AG04449 (cell line): Measurements from ENCODE around the gene ZNF429.
"Not testable (repeated sequence)": the region's sequence is repeated elsewhere in the genome, so short reads cannot be mapped to it uniquely, and the experiment has no call there.

ENCODE experiments used
- CTCF ChIA-PET: fragments of 350-600 bp; formaldehyde crosslinking; extraction: SDS; loops from one replicate; lab custom pipeline; 2021; ENCODE audit warnings: antibody characterized with exemption; lab: Yijun Ruan, JAX
- POLR2A ChIA-PET: fragments of 400-600, 350-600 bp; formaldehyde crosslinking; extraction: SDS; loops from one replicate; lab custom pipeline; 2020; ENCODE audit warnings: antibody characterized with exemption, inconsistent platforms; lab: Yijun Ruan, JAX
- DNase-seq: peaks from one replicate; pipeline ENCODE4 v3.0.0-alpha.2; 2010; ENCODE audit warnings: low read depth, low spot score
- H3K4me3 ChIP-seq: 2 replicates; pipeline ENCODE4 v1.5.1; 2011; ENCODE audit warnings: low read depth, mild to moderate bottlenecking, control low read depth, low read length
- TF ChIP-seq, protein P1 (sequence below): IDR thresholded peaks from one replicate; pipeline ENCODE4 v1.5.1; 2011; ENCODE audit warnings: mild to moderate bottlenecking, moderate library complexity, low read length, control low read depth, inconsistent platforms; ENCODE audit not compliant: insufficient read depth; ENCODE audit errors: missing control alignments

Gene ZNF429

DNA sequence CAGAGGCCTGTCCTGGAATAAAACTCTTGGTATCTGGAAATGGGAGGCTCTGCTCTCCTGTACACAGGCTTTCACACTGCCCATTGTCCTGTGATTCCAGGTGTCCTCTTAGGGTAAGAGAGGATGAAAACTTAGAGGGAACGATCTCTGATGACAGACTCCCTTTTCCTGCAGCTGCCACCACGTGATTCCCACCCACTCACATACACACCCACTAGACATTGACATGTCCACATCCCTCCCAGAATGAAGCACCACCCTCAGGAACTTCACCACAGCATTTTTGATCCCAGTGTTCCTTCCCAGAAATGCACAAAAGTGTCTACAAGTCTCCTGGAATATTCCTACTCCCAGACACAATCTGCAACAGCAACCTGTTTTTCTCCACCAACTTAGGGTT, 8.2 kb downstream of the ZNF429 start:
- CTCF ChIA-PET = no interaction called here
- TF ChIP-seq, protein P1, sequence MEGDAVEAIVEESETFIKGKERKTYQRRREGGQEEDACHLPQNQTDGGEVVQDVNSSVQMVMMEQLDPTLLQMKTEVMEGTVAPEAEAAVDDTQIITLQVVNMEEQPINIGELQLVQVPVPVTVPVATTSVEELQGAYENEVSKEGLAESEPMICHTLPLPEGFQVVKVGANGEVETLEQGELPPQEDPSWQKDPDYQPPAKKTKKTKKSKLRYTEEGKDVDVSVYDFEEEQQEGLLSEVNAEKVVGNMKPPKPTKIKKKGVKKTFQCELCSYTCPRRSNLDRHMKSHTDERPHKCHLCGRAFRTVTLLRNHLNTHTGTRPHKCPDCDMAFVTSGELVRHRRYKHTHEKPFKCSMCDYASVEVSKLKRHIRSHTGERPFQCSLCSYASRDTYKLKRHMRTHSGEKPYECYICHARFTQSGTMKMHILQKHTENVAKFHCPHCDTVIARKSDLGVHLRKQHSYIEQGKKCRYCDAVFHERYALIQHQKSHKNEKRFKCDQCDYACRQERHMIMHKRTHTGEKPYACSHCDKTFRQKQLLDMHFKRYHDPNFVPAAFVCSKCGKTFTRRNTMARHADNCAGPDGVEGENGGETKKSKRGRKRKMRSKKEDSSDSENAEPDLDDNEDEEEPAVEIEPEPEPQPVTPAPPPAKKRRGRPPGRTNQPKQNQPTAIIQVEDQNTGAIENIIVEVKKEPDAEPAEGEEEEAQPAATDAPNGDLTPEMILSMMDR = no peak
- DNase-seq = no peak
- no peak overlapping the region for H3K4me3 ChIP-seq
- POLR2A ChIA-PET = no interaction called here

DNA sequence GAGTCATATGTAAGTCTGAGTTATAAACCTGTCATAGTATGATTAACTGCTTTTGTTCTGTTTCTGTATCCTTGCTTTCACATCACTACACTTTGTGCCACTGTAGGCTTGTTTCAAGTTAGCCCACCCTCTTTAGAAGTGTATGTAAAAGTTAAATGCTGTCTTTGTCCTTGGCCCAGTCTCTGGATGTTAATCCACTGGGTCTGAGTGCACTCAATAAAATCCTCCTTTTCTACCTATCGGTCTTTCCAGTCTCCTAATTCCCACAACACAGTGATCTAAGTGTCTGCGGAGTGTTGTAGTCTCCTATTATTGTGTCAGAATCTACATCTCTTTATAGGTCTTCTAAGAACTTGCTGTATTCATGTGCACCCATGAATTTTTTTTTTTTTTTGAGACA, 14.1 kb downstream of the ZNF429 start:
- DNase-seq = no peak
- TF ChIP-seq, protein P1 = no peak
- H3K4me3 ChIP-seq = no peak overlapping the region
- POLR2A ChIA-PET = no interaction called here
- CTCF ChIA-PET = no interaction called here

DNA sequence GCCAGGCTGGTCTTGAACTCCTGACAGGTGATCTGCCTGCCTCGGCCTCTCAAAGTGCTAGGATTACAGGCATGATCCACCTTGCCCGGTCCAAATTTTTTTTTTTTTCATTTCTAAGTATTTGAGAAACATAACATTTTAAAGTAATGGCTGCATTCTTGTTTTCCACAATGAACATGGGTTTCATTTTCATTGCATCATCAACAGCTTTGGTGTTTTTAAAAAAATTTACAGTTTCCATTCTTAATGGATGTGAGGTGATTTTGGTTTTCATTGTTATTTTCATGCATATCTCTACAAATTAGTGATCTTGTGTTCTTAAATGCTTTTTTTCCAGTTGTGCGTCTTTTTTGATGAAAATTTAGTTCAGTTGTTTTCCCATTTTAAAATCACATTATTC, 27.5 kb downstream of the ZNF429 start:
- ChIA-PET POLR2A (no interaction called here), CTCF (no interaction called here)
- no peak for DNase-seq

DNA sequence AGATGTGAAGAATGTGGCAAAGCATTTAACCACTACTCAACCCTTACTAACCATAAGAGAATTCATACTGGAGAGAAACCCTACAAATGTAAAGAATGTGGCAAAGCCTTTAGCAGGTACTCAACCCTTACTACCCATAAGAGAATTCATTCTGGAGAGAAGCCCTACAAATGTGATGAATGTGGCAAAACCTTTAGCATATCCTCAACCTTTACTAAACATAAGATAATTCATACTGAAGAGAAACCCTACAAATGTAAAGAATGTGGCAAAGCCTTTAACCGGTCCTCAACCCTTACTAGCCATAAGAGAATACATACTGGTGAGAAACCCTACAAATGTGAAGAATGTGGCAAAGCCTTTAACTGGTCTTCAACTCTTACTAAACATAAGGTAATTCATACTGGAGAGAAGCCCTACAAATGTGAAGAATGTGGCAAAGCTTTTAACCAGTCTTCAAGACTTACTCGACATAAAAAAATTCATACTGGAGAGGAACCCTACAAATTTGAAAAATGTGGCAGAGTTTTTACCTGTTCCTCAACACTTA, 31.4 kb downstream of the ZNF429 start:
- H3K4me3 ChIP-seq, DNase-seq, CTCF ChIA-PET, POLR2A ChIA-PET: not testable (repeated sequence)

More for the DNA sequence above, 27.5 kb downstream of the ZNF429 start:
- TF ChIP-seq, protein P1 = no peak
- no peak overlapping the region for H3K4me3 ChIP-seq

DNA sequence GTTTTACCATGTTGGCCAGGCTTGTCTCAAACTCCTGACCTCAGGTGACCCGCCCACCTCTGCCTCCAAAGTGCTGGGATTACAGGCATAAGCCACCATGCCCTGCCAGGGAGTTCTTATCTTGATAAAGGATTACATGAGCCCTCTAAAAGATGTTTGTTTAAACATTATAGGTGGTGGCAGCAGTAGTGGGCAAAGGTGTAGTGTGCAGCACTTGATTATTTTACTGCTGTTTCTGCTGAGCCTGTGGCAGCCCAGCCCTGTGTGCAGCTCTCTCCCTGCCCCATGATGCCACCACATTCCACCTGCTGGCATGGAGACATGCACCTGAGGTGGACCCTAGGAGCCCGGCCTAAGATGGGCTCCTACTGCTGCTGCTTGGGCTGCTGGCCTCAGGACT, 54.0 kb downstream of the ZNF429 start:
- ChIA-PET CTCF (no interaction called here), POLR2A (no interaction called here)
- TF ChIP-seq, protein P1 = no peak
- no peak for DNase-seq
- no peak overlapping the region for H3K4me3 ChIP-seq

DNA sequence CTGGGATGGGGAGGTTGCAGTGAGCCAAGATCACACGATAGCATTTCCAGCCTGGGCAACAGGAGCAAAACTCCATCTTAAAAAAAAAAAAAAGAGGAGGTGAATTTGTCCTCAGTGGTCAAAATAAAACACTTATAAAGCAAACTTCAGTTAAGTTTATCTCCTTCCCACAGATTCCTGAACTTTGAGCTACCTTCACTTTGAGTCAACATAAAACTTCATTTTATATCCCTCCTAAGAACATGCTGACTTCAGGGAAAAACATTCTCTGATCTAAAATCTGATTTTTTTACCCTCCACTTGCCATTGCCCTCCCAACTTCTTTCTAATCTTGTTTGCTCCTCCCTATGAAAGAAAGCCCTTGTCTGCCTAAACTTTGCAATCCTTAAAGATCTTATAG, 59.0 kb downstream of the ZNF429 start:
- POLR2A ChIA-PET = no interaction called here
- DNase-seq = no peak
- H3K4me3 ChIP-seq = no peak overlapping the region
- TF ChIP-seq, protein P1 = no peak
- CTCF ChIA-PET = no interaction called here

DNA sequence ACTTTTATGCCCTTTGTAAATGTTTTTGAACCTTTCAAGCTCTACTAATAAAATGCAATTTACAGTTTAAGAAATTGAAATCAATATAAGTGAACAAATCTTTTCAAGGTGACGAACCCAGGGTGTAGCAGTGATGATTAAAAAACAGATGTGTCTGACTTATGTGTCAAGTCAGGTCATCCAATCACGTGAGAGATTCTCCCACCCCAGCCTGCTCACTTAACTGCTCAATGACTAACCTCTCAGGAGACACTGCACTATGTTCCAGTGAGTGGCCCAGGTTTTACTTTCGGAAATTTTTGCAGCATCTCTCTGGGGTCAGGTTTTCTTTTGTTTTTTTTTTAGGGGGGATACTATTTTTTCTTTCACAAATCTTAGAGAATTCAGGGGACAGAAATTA, 60.7 kb downstream of the ZNF429 start:
- DNase-seq = no peak
- H3K4me3 ChIP-seq = no peak overlapping the region
- CTCF ChIA-PET = no interaction called here
- POLR2A ChIA-PET = no interaction called here
- TF ChIP-seq, protein P1 = no peak

DNA sequence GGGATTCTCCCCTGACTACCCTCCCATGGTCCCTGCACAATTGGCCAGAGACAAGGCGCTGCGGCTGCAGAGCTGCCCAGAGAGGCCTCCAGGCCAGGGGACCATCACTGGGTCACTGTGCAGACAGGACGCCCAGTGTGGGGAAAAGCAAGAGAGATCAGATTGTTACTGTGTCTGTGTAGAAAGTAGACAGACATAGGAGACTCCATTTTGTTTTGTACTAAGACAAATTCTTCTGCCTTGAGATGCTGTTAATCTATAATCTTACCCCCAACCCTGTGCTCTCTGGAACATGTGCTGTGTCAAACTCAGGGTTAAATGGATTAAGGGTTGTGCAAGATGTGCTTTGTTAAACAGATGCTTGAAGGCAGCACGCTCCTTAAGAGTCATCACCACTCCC, 62.4 kb downstream of the ZNF429 start:
- not testable (repeated sequence) for DNase-seq

More for the DNA sequence above, 62.4 kb downstream of the ZNF429 start:
- CTCF ChIA-PET, H3K4me3 ChIP-seq, POLR2A ChIA-PET: not testable (repeated sequence)
